HTR-8/SVneo (cell line): ENCODE measurements around the gene ACTR3C.

Experiments used
- DNase-seq: peaks from one replicate; pipeline ENCODE4 v3.0.0; 2011; ENCODE audit warnings: low spot score, mixed read lengths; ENCODE audit not compliant: insufficient read length
- FAIRE-seq: peaks from 2 replicates; lab custom pipeline; 2011; peaks lifted over from hg19 to GRCh38; lab: Jason Lieb, UNC

Gene ACTR3C

DNA sequence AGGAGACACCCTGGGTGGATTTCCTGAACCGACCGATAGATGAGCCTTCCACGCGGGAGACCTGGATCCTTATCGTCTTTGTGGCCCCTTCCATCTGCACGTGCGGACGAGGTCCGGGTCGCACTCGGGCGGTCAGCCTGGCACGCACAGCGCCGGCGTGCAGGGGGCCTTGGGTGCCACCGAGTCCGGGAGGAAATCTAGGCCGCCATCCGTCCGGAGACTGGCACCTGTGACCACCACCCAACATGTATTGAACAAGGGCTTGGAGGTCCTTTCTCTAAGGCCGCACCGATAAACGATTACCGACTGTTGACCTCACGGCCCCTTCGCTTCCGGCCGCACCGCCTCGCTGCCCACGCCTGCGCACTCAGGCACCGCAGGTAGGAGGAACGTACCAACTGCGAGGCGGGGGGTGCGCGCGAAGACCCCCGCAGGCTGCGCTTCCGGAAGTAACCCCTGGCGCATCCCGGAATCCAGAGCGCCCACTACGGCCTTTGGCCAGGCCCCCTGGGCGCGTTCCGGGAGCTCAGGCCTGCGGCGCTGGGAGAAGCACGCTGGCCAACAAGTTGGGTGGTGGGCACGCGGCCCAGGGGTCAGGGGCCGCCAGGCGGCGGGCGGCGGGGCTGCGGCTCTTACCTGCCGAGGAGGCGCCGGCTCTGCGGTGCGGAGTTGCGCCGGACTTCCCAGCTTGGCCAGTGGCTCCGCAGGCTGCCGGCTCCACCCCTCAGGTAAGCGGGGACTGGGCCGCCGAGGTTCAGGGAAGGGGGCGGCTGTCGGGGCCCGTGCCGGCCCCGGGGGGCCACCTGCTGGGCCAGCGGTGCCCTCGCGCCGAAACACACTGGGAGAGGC, at the start of gene ACTR3C, which contains the start of gene LRRC61:
Gene ACTR3C, minus strand, starts transcription at position 713 of the 849 bp plus-strand sequence. CDS start 28,249 bp downstream, outside the sequence.
Gene LRRC61, plus strand, starts transcription at position 523 of the 849 bp plus-strand sequence. CDS start 13,507 bp downstream, outside the sequence.
- FAIRE-seq (no peak), DNase-seq (no peak)

DNA sequence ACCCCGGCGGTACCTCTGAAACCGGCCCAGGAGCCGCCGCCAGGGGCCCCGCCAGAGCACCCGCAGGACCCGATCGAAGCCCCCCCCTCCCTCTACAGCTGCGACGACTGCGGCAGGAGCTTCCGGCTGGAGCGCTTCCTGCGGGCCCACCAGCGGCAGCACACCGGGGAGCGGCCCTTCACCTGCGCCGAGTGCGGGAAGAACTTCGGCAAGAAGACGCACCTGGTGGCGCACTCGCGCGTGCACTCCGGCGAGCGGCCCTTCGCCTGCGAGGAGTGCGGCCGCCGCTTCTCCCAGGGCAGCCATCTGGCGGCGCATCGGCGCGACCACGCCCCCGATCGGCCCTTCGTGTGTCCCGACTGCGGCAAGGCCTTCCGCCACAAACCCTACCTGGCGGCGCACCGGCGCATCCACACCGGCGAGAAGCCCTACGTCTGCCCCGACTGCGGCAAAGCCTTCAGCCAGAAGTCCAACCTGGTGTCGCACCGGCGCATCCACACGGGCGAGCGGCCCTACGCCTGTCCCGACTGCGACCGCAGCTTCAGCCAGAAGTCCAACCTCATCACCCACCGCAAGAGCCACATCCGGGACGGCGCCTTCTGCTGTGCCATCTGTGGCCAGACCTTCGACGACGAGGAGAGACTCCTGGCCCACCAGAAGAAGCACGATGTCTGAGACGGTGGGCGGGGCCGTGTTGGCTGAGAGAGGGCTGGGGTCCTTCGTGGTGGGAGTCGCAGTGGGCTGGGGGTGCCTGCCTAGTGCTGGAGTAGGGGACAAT, 49.1 kb upstream of the ACTR3C start:
- FAIRE-seq, result no peak
- no peak for DNase-seq

- no peak for DNase-seq
- FAIRE-seq, result no peak
These were observed 48.6 kb upstream of the ACTR3C start for GRCh38 chr7:150371996-150372270.

DNA sequence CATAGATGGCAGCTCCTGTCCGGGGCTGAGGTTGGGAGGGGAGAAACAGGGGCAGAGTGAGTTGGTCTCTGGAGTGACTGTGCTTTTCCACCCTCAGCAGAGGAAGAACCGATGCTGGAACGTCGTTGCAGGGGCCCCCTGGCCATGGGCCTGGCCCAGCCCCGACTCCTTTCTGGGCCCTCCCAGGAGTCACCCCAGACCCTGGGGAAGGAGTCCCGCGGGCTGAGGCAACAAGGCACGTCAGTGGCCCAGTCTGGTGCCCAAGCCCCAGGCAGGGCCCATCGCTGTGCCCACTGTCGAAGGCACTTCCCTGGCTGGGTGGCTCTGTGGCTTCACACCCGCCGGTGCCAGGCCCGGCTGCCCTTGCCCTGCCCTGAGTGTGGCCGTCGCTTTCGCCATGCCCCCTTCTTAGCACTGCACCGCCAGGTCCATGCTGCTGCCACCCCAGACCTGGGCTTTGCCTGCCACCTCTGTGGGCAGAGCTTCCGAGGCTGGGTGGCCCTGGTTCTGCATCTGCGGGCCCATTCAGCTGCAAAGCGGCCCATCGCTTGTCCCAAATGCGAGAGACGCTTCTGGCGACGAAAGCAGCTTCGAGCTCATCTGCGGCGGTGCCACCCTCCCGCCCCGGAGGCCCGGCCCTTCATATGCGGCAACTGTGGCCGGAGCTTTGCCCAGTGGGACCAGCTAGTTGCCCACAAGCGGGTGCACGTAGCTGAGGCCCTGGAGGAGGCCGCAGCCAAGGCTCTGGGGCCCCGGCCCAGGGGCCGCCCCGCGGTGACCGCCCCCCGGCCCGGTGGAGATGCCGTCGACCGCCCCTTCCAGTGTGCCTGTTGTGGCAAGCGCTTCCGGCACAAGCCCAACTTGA, 48.0 kb upstream of the ACTR3C start:
- DNase-seq, result no peak
- FAIRE-seq, result no peak

GRCh38 chr7:150370612-150371071, 47.3 kb upstream of the ACTR3C start:
- FAIRE-seq, result no peak

DNA sequence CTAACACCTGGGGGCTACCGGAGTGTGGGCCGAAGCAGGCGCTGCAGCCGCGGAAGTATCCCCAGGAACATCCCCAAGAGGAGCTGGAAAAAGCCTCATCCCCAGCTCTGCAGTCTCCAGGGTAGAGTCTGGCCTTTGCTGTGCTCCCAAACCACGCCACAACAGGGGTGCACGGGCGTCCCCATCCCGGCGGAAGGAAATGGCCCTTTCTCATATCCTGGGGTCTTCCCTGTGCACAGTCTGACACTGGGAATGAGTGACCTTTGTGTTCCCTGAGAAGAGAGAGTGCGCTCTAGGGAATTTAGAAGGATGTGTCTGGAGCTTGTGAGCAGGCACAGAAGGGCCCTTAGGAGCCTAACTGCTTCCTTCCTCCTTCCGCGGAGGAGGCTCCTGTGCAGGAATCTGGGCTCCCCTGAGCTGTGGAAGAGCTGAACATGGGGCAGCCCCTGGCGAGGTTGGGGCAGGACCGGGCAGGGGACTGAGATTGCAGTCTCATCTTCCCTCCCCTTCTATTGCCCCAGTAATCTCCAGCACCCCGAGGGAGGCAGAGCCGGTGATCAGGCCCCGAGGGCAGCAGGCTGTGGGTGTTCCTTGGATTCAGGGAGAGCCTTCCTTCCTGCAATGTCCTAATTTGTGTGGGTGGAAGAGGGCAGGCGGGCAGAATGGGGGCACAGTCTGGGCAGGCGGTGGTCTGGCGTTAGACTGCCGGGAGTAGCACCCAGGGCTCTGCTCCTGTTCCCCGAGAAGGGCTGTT, 46.6 kb upstream of the ACTR3C start:
- DNase-seq (no peak), FAIRE-seq (no peak)

More at GRCh38 chr7:150370612-150371071, 47.3 kb upstream of the ACTR3C start:
- no peak for DNase-seq

DNA sequence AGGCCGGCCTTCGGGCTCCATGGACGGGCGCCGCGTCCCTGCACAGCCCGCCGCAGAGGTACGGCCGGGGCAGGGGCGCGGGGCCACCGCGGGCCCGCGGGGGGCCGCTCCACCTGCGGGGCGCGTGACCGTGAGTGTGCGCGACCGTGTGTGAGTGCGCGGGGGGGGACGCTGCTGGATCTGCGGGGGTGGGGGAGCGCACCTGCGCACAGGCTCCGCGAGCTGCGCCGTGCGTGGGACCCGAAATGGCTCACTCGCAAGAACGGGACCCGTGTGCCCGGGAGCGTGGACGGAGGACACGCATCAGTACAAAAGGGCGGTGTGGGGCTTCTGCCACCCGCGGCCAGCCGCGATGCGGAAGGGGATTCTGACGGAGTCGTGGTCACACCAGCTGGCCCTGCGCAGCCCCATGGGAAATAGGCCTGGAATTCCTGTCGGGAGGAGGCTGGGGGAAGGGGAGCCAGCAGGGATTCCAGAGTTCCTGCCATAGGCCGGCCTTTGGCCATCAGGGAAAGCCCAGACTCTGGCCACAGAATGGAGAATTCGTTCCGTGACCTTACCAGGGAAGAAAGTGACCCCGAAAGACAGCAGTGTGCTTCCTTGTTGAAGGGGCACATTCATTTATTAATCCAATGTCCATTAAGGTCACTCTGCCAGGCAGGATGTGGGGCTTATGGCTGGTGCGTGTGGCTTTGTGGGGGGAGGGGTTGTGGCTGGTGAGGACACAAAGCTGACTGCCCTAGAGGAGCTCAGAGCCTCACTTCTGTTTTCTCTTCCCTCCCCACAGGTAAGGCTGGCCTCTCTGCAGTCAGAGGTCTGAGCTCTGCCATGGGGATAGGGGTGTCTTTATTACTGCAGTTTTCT, 45.8 kb upstream of the ACTR3C start:
- FAIRE-seq (no peak), DNase-seq (peak; percentile 61)

DNA sequence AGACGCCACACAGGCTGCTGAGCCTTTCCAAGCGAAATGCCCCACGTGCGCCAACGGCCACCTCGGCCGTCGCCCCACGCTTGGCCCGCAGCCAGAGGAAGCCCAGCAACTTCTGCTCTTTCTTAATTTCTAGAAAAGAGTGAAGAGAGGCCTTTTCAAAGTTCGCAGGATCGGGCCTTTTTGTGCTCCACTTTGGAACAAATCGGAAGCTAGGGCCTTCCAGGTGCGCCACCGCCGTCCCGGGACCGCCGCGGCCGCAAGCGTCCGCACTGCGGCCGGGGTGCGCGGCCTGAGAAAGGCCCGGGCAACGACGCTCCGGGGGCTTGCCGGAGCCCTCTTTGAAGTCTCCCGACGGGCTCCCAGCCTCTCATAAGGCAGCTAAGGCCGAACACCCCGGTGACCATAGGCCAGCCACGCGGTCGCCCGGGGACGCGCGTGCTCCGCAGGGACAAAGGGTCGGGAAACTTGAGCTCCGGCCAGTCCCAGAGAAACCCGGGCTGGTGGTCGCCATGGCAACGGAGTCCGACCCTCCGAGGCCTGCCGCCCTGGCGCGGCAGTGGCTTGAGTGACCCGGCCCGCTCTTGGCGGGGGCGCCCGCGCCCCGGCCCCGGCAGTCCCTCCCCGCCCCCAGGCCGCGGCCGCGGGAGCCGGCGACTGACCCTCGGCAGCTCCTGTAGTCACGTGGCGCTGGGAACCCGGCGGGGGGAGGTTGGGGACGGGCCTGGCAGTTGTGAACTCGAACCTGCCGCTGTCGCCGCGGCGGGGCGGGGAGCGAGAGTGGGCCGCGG, 44.9 kb upstream of the ACTR3C start, which contains the start of gene REPIN1:
Gene REPIN1, plus strand, starts transcription at position 727 of the 788 bp plus-strand sequence. CDS start 890 bp downstream, outside the sequence.
- FAIRE-seq (no peak), DNase-seq (peak; percentile 69)

GRCh38 chr7:150367677-150368095, 44.3 kb upstream of the ACTR3C start:
- no peak for DNase-seq
- FAIRE-seq, result no peak

GRCh38 chr7:150365673-150366398, 42.5 kb upstream of the ACTR3C start:
- no peak for FAIRE-seq
- no peak for DNase-seq

DNA sequence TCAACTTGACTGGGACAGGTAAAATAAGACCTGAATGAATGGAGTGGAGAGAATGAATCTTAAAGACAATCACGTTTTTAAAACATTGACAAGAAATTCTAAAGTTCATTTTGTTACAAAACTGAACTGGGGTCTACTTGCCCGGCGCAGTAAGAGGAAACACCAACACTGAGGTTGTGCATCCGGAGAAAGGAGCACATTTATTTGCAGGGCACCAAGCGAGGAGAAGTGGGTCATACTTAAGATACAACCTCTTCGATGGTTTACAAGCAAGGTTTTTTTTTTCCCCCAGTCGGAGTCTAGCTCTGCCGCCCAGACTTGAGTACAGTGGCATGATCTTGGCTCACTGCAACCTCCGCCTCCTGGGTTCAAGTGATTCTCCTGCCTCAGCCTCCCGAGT, 41.8 kb upstream of the ACTR3C start:
- no peak for FAIRE-seq
- DNase-seq, result no peak

- DNase-seq, result no peak
- FAIRE-seq, result no peak
These were observed 40.5 kb upstream of the ACTR3C start for GRCh38 chr7:150363872-150364271.

DNA sequence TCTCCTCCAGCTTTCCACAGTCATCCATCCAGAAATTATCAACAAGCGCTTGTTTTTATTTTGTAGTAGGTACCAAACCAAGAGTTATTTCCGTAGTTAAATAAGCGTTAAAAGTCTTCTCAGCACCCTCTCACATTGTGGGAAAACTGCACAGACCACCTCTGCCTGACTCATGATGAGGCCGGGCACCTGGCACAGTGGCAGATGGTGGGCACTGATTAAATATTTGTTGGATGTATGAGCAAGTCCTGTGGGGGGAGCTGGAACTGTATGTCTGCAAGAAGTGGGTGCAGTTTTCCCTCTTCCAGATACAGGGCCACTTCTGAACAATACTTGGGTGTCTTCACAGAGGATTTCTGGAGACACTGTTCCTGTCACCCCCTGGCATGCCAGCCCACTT, 40.0 kb upstream of the ACTR3C start:
- FAIRE-seq, result no peak

GRCh38 chr7:150361807-150362621, 38.7 kb upstream of the ACTR3C start:
- DNase-seq, result no peak
- FAIRE-seq, result no peak

More for the DNA sequence above, 40.0 kb upstream of the ACTR3C start:
- no peak for DNase-seq

DNA sequence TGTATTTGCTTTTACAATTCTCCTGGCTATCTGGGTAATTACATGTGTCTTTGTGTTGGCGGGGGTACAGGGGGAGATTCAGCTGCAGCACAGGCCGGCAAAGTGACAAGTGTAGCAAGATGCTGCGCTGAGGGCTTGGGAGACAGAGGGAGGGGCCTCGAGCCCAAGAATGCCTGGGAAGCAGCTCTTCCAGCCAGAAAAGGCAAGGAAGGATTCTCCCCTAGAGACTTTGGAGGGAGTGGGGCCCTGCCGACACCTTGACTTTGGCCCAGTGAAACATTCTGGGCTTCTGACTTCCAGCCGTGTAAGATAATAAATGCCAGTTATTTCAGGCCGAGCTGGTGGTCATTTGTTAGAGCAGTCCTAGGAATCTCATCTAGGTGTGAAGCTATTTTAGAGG, 38.1 kb upstream of the ACTR3C start:
- FAIRE-seq (no peak), DNase-seq (no peak)

DNA sequence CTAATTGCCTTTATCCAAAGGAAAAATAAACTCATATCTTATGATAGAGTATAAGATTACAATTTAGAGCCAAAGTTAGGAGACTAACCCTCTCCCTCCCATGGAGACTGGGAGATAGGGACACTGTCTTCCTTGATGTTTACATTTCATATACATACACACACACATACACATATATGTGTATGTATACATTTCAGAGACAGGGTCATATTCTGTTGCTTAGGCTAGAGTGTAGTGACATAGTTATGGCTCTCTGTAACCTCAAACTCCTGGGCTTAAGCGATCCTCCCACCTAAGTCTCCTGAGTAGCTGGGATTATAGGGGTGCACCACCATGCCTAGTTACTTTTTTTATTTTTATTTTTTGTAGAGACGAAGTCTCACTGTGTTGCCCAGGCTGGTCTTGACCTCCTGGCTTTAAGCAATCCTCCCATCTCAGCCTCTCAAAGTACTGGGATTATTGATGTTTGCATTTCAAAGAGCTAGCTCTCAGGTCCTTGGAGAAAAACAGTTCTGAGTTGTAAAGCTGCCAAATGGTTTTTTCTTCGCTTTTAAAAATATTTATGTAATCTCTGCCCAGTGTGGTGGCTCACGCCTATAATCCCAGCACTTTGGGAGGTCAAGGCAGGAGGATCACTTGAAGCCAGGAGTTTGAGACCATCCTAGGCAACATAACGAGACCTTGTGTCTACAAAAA, 37.2 kb upstream of the ACTR3C start:
- DNase-seq (no peak), FAIRE-seq (no peak)
